GM12891 (cell line): ENCODE measurements around the gene ANKDD1A.

Experiments
- DNase-seq: peaks from one replicate; pipeline ENCODE4 v3.0.0; 2011; ENCODE audit warnings: low spot score; ENCODE audit not compliant: insufficient read length
- FAIRE-seq: peaks from 2 replicates; lab custom pipeline; 2011; peaks lifted over from hg19 to GRCh38; lab: Jason Lieb, UNC
- PAX5 ChIP-seq: IDR thresholded peaks from 2 replicates; pipeline ENCODE4 v1.6.1; 2011; ENCODE audit warnings: low read length, moderate library complexity, mild to moderate bottlenecking; ENCODE audit not compliant: insufficient read depth, severe bottlenecking
- POLR2A ChIP-seq: IDR thresholded peaks from 2 replicates; pipeline ENCODE4 v1.6.1; 2011; ENCODE audit warnings: low read depth, low read length, control low read depth
- POLR2AphosphoS5 ChIP-seq: IDR thresholded peaks from 2 replicates; pipeline ENCODE4 v1.6.1; 2011; ENCODE audit warnings: low read depth, low read length, control low read depth
- POU2F2 ChIP-seq: IDR thresholded peaks from 2 replicates; pipeline ENCODE4 v1.6.1; 2011; ENCODE audit warnings: low read depth, mild to moderate bottlenecking, control low read depth, low read length, moderate library complexity
- SPI1 ChIP-seq: IDR thresholded peaks from 2 replicates; pipeline ENCODE4 v1.6.1; 2011; ENCODE audit warnings: low read depth, low read length, control low read depth
- TAF1 ChIP-seq: IDR thresholded peaks from 2 replicates; pipeline ENCODE4 v1.6.1; 2011; ENCODE audit warnings: low read depth, low read length, control low read depth

ANKDD1A gene

GRCh38 chr15:64938192-64938591 lies 26.5 kb downstream of the ANKDD1A start:
- FAIRE-seq (peak; percentile 63), DNase-seq (no peak)
- TF ChIP-seq POLR2AphosphoS5 (no peak), POU2F2 (no peak), TAF1 (no peak), SPI1 (no peak), PAX5 (no peak), POLR2A (no peak)

GRCh38 chr15:64942356-64942755 lies 30.7 kb downstream of the ANKDD1A start:
- no peak for FAIRE-seq
- no peak for TF ChIP-seq TAF1
- no peak for TF ChIP-seq PAX5
- TF ChIP-seq SPI1, result no peak
- TF ChIP-seq POLR2A, result no peak
- TF ChIP-seq POLR2AphosphoS5, result no peak
- no peak for TF ChIP-seq POU2F2

GRCh38 chr15:64943512-64944225 lies 32.0 kb downstream of the ANKDD1A start:
- no peak for DNase-seq
- no peak for TF ChIP-seq POU2F2
- TF ChIP-seq SPI1, result no peak
- no peak for TF ChIP-seq POLR2AphosphoS5
- TF ChIP-seq PAX5, result no peak
- no peak for FAIRE-seq

More at GRCh38 chr15:64942356-64942755, 30.7 kb downstream of the ANKDD1A start:
- DNase-seq, result no peak

GRCh38 chr15:64944961-64945360 lies 33.3 kb downstream of the ANKDD1A start:
- DNase-seq, result no peak
- no peak for FAIRE-seq
- no peak for TF ChIP-seq TAF1
- no peak for TF ChIP-seq POLR2AphosphoS5
- TF ChIP-seq POLR2A, result no peak
- no peak for TF ChIP-seq SPI1

- TF ChIP-seq SPI1 (no peak), TAF1 (no peak), POLR2A (no peak), POLR2AphosphoS5 (no peak), PAX5 (no peak), POU2F2 (no peak)
- FAIRE-seq (no peak), DNase-seq (no peak)
These were observed 35.5 kb downstream of the ANKDD1A start for GRCh38 chr15:64947211-64947610.

- DNase-seq (no peak), FAIRE-seq (no peak)
- TF ChIP-seq POLR2AphosphoS5 (no peak), POU2F2 (no peak), POLR2A (no peak), TAF1 (no peak), SPI1 (no peak), PAX5 (no peak)
These were observed 37.2 kb downstream of the ANKDD1A start for GRCh38 chr15:64948916-64949315.

GRCh38 chr15:64949383-64950186 lies 37.9 kb downstream of the ANKDD1A start:
- DNase-seq (no peak), FAIRE-seq (no peak)
- TF ChIP-seq POLR2A (no peak), PAX5 (no peak), POLR2AphosphoS5 (no peak), SPI1 (no peak), POU2F2 (no peak), TAF1 (no peak)

GRCh38 chr15:64950888-64951287 lies 39.2 kb downstream of the ANKDD1A start:
- TF ChIP-seq POU2F2 (no peak), SPI1 (no peak), TAF1 (no peak), POLR2AphosphoS5 (no peak), PAX5 (no peak), POLR2A (no peak)
- no peak for FAIRE-seq
- no peak for DNase-seq

GRCh38 chr15:64951777-64952418 lies 40.2 kb downstream of the ANKDD1A start:
- TF ChIP-seq POLR2AphosphoS5 (no peak), PAX5 (no peak), TAF1 (no peak), SPI1 (no peak), POU2F2 (no peak), POLR2A (no peak)
- DNase-seq (no peak), FAIRE-seq (no peak)
